PC-9 (cell line): ENCODE results near the gene ARHGAP42.

ENCODE experiments used
- CTCF ChIP-seq: fragments of 200-600 bp; sonication (generic); conservative IDR thresholded peaks from 2 replicates; pipeline ENCODE4 v1.6.1; 2017; ENCODE audit warnings: mixed run types, antibody characterized with exemption, mild to moderate bottlenecking, moderate library complexity
- EZH2 ChIP-seq: fragments of 200-600 bp; sonication (generic); IDR thresholded peaks from 2 replicates; pipeline ENCODE4 v1.8.0; 2017; ENCODE audit warnings: antibody characterized with exemption, low read depth

GRCh38 chr11:100920593-100920992 lies 233.5 kb downstream of the ARHGAP42 start:
- TF ChIP-seq CTCF (no peak), EZH2 (no peak)
